Mucosa of rectum (tissue), 2 donors: Measurements from ENCODE around the gene ARHGEF4.

Experiments
- H3K27ac ChIP-seq, 2 donors: one replicate each; pipeline ENCODE4 v1.7.0; 2013; ENCODE audit warnings: inconsistent platforms in 2 of 2, low read depth in 2 of 2, low read length in 2 of 2
- H3K27me3 ChIP-seq, 2 donors: one replicate each; pipeline ENCODE4 v1.7.0; 2013; ENCODE audit warnings: low read length in 2 of 2; ENCODE audit not compliant: control insufficient read depth in 2 of 2, insufficient read depth in 2 of 2
- H3K36me3 ChIP-seq, 2 donors: one replicate each; pipeline ENCODE4 v1.7.0; 2013; ENCODE audit warnings: low read length in 2 of 2; ENCODE audit not compliant: control insufficient read depth in 2 of 2, insufficient read depth in 2 of 2
- H3K4me1 ChIP-seq, 2 donors: one replicate each; pipeline ENCODE4 v1.7.0; 2013; ENCODE audit warnings: low read length in 2 of 2, mild to moderate bottlenecking in 1 of 2; ENCODE audit not compliant: control insufficient read depth in 2 of 2, insufficient read depth in 2 of 2
- H3K4me3 ChIP-seq, 2 donors: one replicate each; pipeline ENCODE4 v1.7.0; 2013; ENCODE audit warnings: low read length in 2 of 2
- H3K9ac ChIP-seq, 2 donors: one replicate each; pipeline ENCODE4 v1.7.0; 2013; ENCODE audit warnings: low read length in 2 of 2, low read depth in 1 of 2, mild to moderate bottlenecking in 1 of 2
- H3K9me3 ChIP-seq, 2 donors: one replicate each; pipeline ENCODE4 v1.7.0; 2013; ENCODE audit warnings: low read length in 2 of 2; ENCODE audit not compliant: control insufficient read depth in 2 of 2
- donor health status: healthy.
- donor health status: Normal muscosa, but diverticular disease.

The ARHGEF4 gene

GRCh38 chr2:131040661-131041401 lies 204.1 kb downstream of the ARHGEF4 start:
- H3K27me3 ChIP-seq, result peaks cover 5 to 16% of the 10 kb centered on the region in 2 donors
- no peak overlapping the region for H3K27ac ChIP-seq
- no peaks in the 10 kb centered on the region for H3K4me1 ChIP-seq
- no peak overlapping the region for H3K9ac ChIP-seq
- no peaks in the 10 kb centered on the region for H3K9me3 ChIP-seq
- H3K4me3 ChIP-seq, result no peak overlapping the region
- no peaks in the 10 kb centered on the region for H3K36me3 ChIP-seq

GRCh38 chr2:131041402-131042147 lies 204.9 kb downstream of the ARHGEF4 start:
- peaks cover 0 to 3% of the 10 kb centered on the region in 2 donors for H3K36me3 ChIP-seq
- H3K9ac ChIP-seq, result no peak overlapping the region
- H3K27ac ChIP-seq, result no peak overlapping the region
- no peaks in the 10 kb centered on the region for H3K9me3 ChIP-seq
- no peak overlapping the region for H3K4me3 ChIP-seq
- H3K4me1 ChIP-seq, result no peaks in the 10 kb centered on the region
- peaks cover 0 to 9% of the 10 kb centered on the region in 2 donors for H3K27me3 ChIP-seq

- no peak overlapping the region for H3K27ac ChIP-seq
- H3K9ac ChIP-seq, result no peak overlapping the region
- no peak overlapping the region for H3K4me3 ChIP-seq
- no peaks in the 10 kb centered on the region for H3K9me3 ChIP-seq
- peaks cover 0 to 6% of the 10 kb centered on the region in 2 donors for H3K27me3 ChIP-seq
- H3K36me3 ChIP-seq, result peaks cover 6 to 10% of the 10 kb centered on the region in 2 donors
- H3K4me1 ChIP-seq, result no peaks in the 10 kb centered on the region
Measured at GRCh38 chr2:131042148-131042775, 205.5 kb downstream of the ARHGEF4 start.

GRCh38 chr2:131043199-131044074 lies 206.7 kb downstream of the ARHGEF4 start:
- Histone ChIP-seq H3K27ac (no peak overlapping the region), H3K27me3 (peaks cover 0 to 6% of the 10 kb centered on the region in 2 donors), H3K9me3 (no peaks in the 10 kb centered on the region), H3K4me3 (no peak overlapping the region), H3K4me1 (no peaks in the 10 kb centered on the region), H3K9ac (no peak overlapping the region), H3K36me3 (peaks cover 16 to 19% of the 10 kb centered on the region in 2 donors)

- no peak overlapping the region for H3K9ac ChIP-seq
- no peaks in the 10 kb centered on the region for H3K4me1 ChIP-seq
- H3K27me3 ChIP-seq, result peaks cover 0 to 6% of the 10 kb centered on the region in 2 donors
- H3K4me3 ChIP-seq, result no peak overlapping the region
- no peaks in the 10 kb centered on the region for H3K9me3 ChIP-seq
- peaks cover 24 to 26% of the 10 kb centered on the region in 2 donors for H3K36me3 ChIP-seq
- no peak overlapping the region for H3K27ac ChIP-seq
Measured at GRCh38 chr2:131044075-131044756, 207.5 kb downstream of the ARHGEF4 start.

- H3K36me3 ChIP-seq, result peaks cover 29 to 32% of the 10 kb centered on the region in 2 donors
Measured at GRCh38 chr2:131044757-131045150, 208.0 kb downstream of the ARHGEF4 start.

GRCh38 chr2:131045286-131046027 lies 208.7 kb downstream of the ARHGEF4 start:
- Histone ChIP-seq H3K9ac (no peak overlapping the region), H3K27me3 (peaks cover 0 to 4% of the 10 kb centered on the region in 2 donors), H3K4me3 (no peak overlapping the region), H3K36me3 (peaks cover 35 to 39% of the 10 kb centered on the region in 2 donors), H3K27ac (no peak overlapping the region), H3K9me3 (no peaks in the 10 kb centered on the region), H3K4me1 (no peaks in the 10 kb centered on the region)

More at GRCh38 chr2:131044757-131045150, 208.0 kb downstream of the ARHGEF4 start:
- no peaks in the 10 kb centered on the region for H3K9me3 ChIP-seq
- no peaks in the 10 kb centered on the region for H3K4me1 ChIP-seq
- no peak overlapping the region for H3K9ac ChIP-seq
- H3K27ac ChIP-seq, result no peak overlapping the region
- H3K4me3 ChIP-seq, result no peak overlapping the region
- H3K27me3 ChIP-seq, result peaks cover 0 to 4% of the 10 kb centered on the region in 2 donors

- peaks cover 0 to 2% of the 10 kb centered on the region in 2 donors for H3K27me3 ChIP-seq
- no peak overlapping the region for H3K4me3 ChIP-seq
- H3K36me3 ChIP-seq, result peaks cover 43 to 46% of the 10 kb centered on the region in 2 donors
- H3K9ac ChIP-seq, result no peak overlapping the region
- H3K27ac ChIP-seq, result no peak overlapping the region
- no peaks in the 10 kb centered on the region for H3K9me3 ChIP-seq
- no peaks in the 10 kb centered on the region for H3K4me1 ChIP-seq
Measured at GRCh38 chr2:131046028-131046917, 209.6 kb downstream of the ARHGEF4 start.
